ENCODE measurements around the gene ENO3.
"Not testable (repeated sequence)": the region's sequence is repeated elsewhere in the genome, so short reads cannot be mapped to it uniquely, and the experiment has no call there.

The ENO3 gene

GRCh38 chr17:4950746-4951204 lies at the start of gene ENO3:
Gene ENO3, plus strand, starts transcription at chr17:4951119. Its CDS starts 711 bp downstream, at chr17:4951830.
- peaks cover 20 to 31% of the 10 kb centered on the region in 2 donors for H3K4me1 ChIP-seq (ENCODE audit: control insufficient read depth in 1 of 2, insufficient read depth in 2 of 2, low read length in 2 of 2)
- H3K27me3 ChIP-seq (ENCODE audit: control insufficient read depth in 1 of 2, insufficient read depth in 2 of 2, low read length in 2 of 2): no peaks in the 10 kb centered on the region
- peak within 1 kb of the TSS; percentile 57 to 80 for H3K4me3 ChIP-seq (ENCODE audit: low read depth in 1 of 2, low read length in 2 of 2)
- H3K9me3 ChIP-seq (ENCODE audit: control insufficient read depth in 1 of 2, low read length in 2 of 2): no peaks in the 10 kb centered on the region
- H3K36me3 ChIP-seq (ENCODE audit: control insufficient read depth in 1 of 2, insufficient read depth in 2 of 2, low read length in 2 of 2): peaks cover 0 to 8% of the 10 kb centered on the region in 2 donors
- peak within 1 kb of the TSS; percentile 99 for H3K27ac ChIP-seq (ENCODE audit: low read depth, low read length)
- peak within 1 kb of the TSS; percentile 84 to 91 for H3K9ac ChIP-seq (ENCODE audit: low read depth in 1 of 2, low read length in 2 of 2)

- Histone ChIP-seq H3K4me3 (ENCODE audit: low read depth in 1 of 2, low read length in 2 of 2) (peak overlapping the region in 1 of 2 donors; percentile 85), H3K27me3 (ENCODE audit: control insufficient read depth in 1 of 2, insufficient read depth in 2 of 2, low read length in 2 of 2) (peaks cover 10 to 13% of the 10 kb centered on the region in 2 donors), H3K9me3 (ENCODE audit: control insufficient read depth in 1 of 2, low read length in 2 of 2) (no peaks in the 10 kb centered on the region), H3K4me1 (ENCODE audit: control insufficient read depth in 1 of 2, insufficient read depth in 2 of 2, low read length in 2 of 2) (peaks cover 17 to 42% of the 10 kb centered on the region in 2 donors), H3K36me3 (ENCODE audit: control insufficient read depth in 1 of 2, insufficient read depth in 2 of 2, low read length in 2 of 2) (peaks cover 3% of the 10 kb centered on the region in 2 donors), H3K27ac (ENCODE audit: low read depth, low read length) (no peak overlapping the region), H3K9ac (ENCODE audit: low read depth in 1 of 2, low read length in 2 of 2) (peak overlapping the region in 1 of 2 donors; percentile 31)
These were observed 49.1 kb upstream of the ENO3 start for GRCh38 chr17:4901648-4902344.

- H3K4me1 ChIP-seq (ENCODE audit: control insufficient read depth in 1 of 2, insufficient read depth in 2 of 2, low read length in 2 of 2): peaks cover 17 to 42% of the 10 kb centered on the region in 2 donors
- peak overlapping the region in 1 of 2 donors; percentile 28 for H3K9ac ChIP-seq (ENCODE audit: low read depth in 1 of 2, low read length in 2 of 2)
- H3K4me3 ChIP-seq (ENCODE audit: low read depth in 1 of 2, low read length in 2 of 2): no peak overlapping the region
- H3K9me3 ChIP-seq (ENCODE audit: control insufficient read depth in 1 of 2, low read length in 2 of 2): no peaks in the 10 kb centered on the region
- no peak overlapping the region for H3K27ac ChIP-seq (ENCODE audit: low read depth, low read length)
- peaks cover 10 to 13% of the 10 kb centered on the region in 2 donors for H3K27me3 ChIP-seq (ENCODE audit: control insufficient read depth in 1 of 2, insufficient read depth in 2 of 2, low read length in 2 of 2)
- no peaks in the 10 kb centered on the region for H3K36me3 ChIP-seq (ENCODE audit: control insufficient read depth in 1 of 2, insufficient read depth in 2 of 2, low read length in 2 of 2)
These were observed 48.4 kb upstream of the ENO3 start for GRCh38 chr17:4902540-4902939.

- Histone ChIP-seq H3K27ac (ENCODE audit: low read depth, low read length) (no peak within 1 kb of the TSS), H3K9me3 (ENCODE audit: control insufficient read depth in 1 of 2, low read length in 2 of 2) (no peaks in the 10 kb centered on the region), H3K9ac (ENCODE audit: low read depth in 1 of 2, low read length in 2 of 2) (peak within 1 kb of the TSS in 1 of 2 donors; percentile 28), H3K27me3 (ENCODE audit: control insufficient read depth in 1 of 2, insufficient read depth in 2 of 2, low read length in 2 of 2) (peaks cover 10 to 13% of the 10 kb centered on the region in 2 donors), H3K4me1 (ENCODE audit: control insufficient read depth in 1 of 2, insufficient read depth in 2 of 2, low read length in 2 of 2) (peaks cover 19 to 42% of the 10 kb centered on the region in 2 donors), H3K36me3 (ENCODE audit: control insufficient read depth in 1 of 2, insufficient read depth in 2 of 2, low read length in 2 of 2) (no peaks in the 10 kb centered on the region), H3K4me3 (ENCODE audit: low read depth in 1 of 2, low read length in 2 of 2) (peak within 1 kb of the TSS in 1 of 2 donors; percentile 7)
These were observed 47.7 kb upstream of the ENO3 start, which contains the start of gene CHRNE for GRCh38 chr17:4903051-4903818. Gene CHRNE, minus strand, starts transcription at chr17:4903098. Its CDS starts 35 bp downstream, at chr17:4903063.

- H3K9ac ChIP-seq (ENCODE audit: low read depth in 1 of 2, low read length in 2 of 2); H3K27ac ChIP-seq (ENCODE audit: low read depth, low read length); H3K36me3 ChIP-seq (ENCODE audit: control insufficient read depth in 1 of 2, insufficient read depth in 2 of 2, low read length in 2 of 2); H3K9me3 ChIP-seq (ENCODE audit: control insufficient read depth in 1 of 2, low read length in 2 of 2); H3K4me3 ChIP-seq (ENCODE audit: low read depth in 1 of 2, low read length in 2 of 2); H3K27me3 ChIP-seq (ENCODE audit: control insufficient read depth in 1 of 2, insufficient read depth in 2 of 2, low read length in 2 of 2): not testable (repeated sequence)
- H3K4me1 ChIP-seq (ENCODE audit: control insufficient read depth in 1 of 2, insufficient read depth in 2 of 2, low read length in 2 of 2): peaks cover 22 to 34% of the 10 kb centered on the region in 2 donors
These were observed 44.3 kb upstream of the ENO3 start for GRCh38 chr17:4906642-4907041.

- Histone ChIP-seq H3K36me3 (ENCODE audit: control insufficient read depth in 1 of 2, insufficient read depth in 2 of 2, low read length in 2 of 2) (no peaks in the 10 kb centered on the region), H3K4me1 (ENCODE audit: control insufficient read depth in 1 of 2, insufficient read depth in 2 of 2, low read length in 2 of 2) (peaks cover 12 to 19% of the 10 kb centered on the region in 2 donors), H3K4me3 (ENCODE audit: low read depth in 1 of 2, low read length in 2 of 2) (no peak overlapping the region), H3K27ac (ENCODE audit: low read depth, low read length) (peak overlapping the region; percentile 13), H3K9ac (ENCODE audit: low read depth in 1 of 2, low read length in 2 of 2) (no peak overlapping the region), H3K27me3 (ENCODE audit: control insufficient read depth in 1 of 2, insufficient read depth in 2 of 2, low read length in 2 of 2) (no peaks in the 10 kb centered on the region), H3K9me3 (ENCODE audit: control insufficient read depth in 1 of 2, low read length in 2 of 2) (no peaks in the 10 kb centered on the region)
These were observed 42.6 kb upstream of the ENO3 start for GRCh38 chr17:4908301-4908700.

- Histone ChIP-seq H3K27ac (ENCODE audit: low read depth, low read length) (peak overlapping the region; percentile 13), H3K4me3 (ENCODE audit: low read depth in 1 of 2, low read length in 2 of 2) (no peak overlapping the region), H3K27me3 (ENCODE audit: control insufficient read depth in 1 of 2, insufficient read depth in 2 of 2, low read length in 2 of 2) (no peaks in the 10 kb centered on the region), H3K4me1 (ENCODE audit: control insufficient read depth in 1 of 2, insufficient read depth in 2 of 2, low read length in 2 of 2) (peaks cover 11 to 16% of the 10 kb centered on the region in 2 donors), H3K9me3 (ENCODE audit: control insufficient read depth in 1 of 2, low read length in 2 of 2) (no peaks in the 10 kb centered on the region), H3K9ac (ENCODE audit: low read depth in 1 of 2, low read length in 2 of 2) (peak overlapping the region in 1 of 2 donors; percentile 63), H3K36me3 (ENCODE audit: control insufficient read depth in 1 of 2, insufficient read depth in 2 of 2, low read length in 2 of 2) (no peaks in the 10 kb centered on the region)
These were observed 42.0 kb upstream of the ENO3 start for GRCh38 chr17:4908711-4909496.

GRCh38 chr17:4913994-4914393 lies 36.9 kb upstream of the ENO3 start:
- Histone ChIP-seq H3K4me3 (ENCODE audit: low read depth in 1 of 2, low read length in 2 of 2) (no peak overlapping the region), H3K9ac (ENCODE audit: low read depth in 1 of 2, low read length in 2 of 2) (no peak overlapping the region), H3K4me1 (ENCODE audit: control insufficient read depth in 1 of 2, insufficient read depth in 2 of 2, low read length in 2 of 2) (peaks cover 5 to 9% of the 10 kb centered on the region in 2 donors), H3K27ac (ENCODE audit: low read depth, low read length) (no peak overlapping the region), H3K36me3 (ENCODE audit: control insufficient read depth in 1 of 2, insufficient read depth in 2 of 2, low read length in 2 of 2) (no peaks in the 10 kb centered on the region), H3K27me3 (ENCODE audit: control insufficient read depth in 1 of 2, insufficient read depth in 2 of 2, low read length in 2 of 2) (no peaks in the 10 kb centered on the region), H3K9me3 (ENCODE audit: control insufficient read depth in 1 of 2, low read length in 2 of 2) (no peaks in the 10 kb centered on the region)

- not testable (repeated sequence) for H3K4me1 ChIP-seq (ENCODE audit: control insufficient read depth in 1 of 2, insufficient read depth in 2 of 2, low read length in 2 of 2); H3K27me3 ChIP-seq (ENCODE audit: control insufficient read depth in 1 of 2, insufficient read depth in 2 of 2, low read length in 2 of 2); H3K9me3 ChIP-seq (ENCODE audit: control insufficient read depth in 1 of 2, low read length in 2 of 2); H3K36me3 ChIP-seq (ENCODE audit: control insufficient read depth in 1 of 2, insufficient read depth in 2 of 2, low read length in 2 of 2); H3K4me3 ChIP-seq (ENCODE audit: low read depth in 1 of 2, low read length in 2 of 2); H3K9ac ChIP-seq (ENCODE audit: low read depth in 1 of 2, low read length in 2 of 2); H3K27ac ChIP-seq (ENCODE audit: low read depth, low read length)
These were observed 36.4 kb upstream of the ENO3 start for GRCh38 chr17:4914551-4914950.
